Colonic mucosa (tissue), 4 donors: ENCODE results near the gene GID4. TPM values are rescaled to one million over a fixed set of nuclear protein-coding genes. Genes with fewer than 3 reads are reported as not detected.

Experiments used
- DNase-seq: peaks from one replicate; pipeline ENCODE4 v3.0.0-alpha.2; 2020
- H3K27ac ChIP-seq: fragments of 200-600 bp; one replicate; pipeline ENCODE4 v1.8.0; 2021
- H3K27me3 ChIP-seq: fragments of 200-600 bp; one replicate; pipeline ENCODE4 v1.8.0; 2021
- H3K36me3 ChIP-seq: fragments of 200-600 bp; one replicate; pipeline ENCODE4 v1.8.0; 2021
- H3K4me1 ChIP-seq: fragments of 200-600 bp; one replicate; pipeline ENCODE4 v1.8.0; 2021; ENCODE audit warnings: mild to moderate bottlenecking
- H3K4me3 ChIP-seq: fragments of 200-600 bp; one replicate; pipeline ENCODE4 v1.8.0; 2021
- H3K9ac ChIP-seq, 2 donors: one replicate each; pipeline ENCODE4 v1.7.0; 2013; ENCODE audit warnings: control low read depth in 2 of 2, low read depth in 2 of 2, low read length in 2 of 2
- H3K9me3 ChIP-seq: fragments of 200-600 bp; one replicate; pipeline ENCODE4 v1.8.0; 2021
- intact Hi-C: fragments of 100-400 bp; cut with DNase I; formaldehyde crosslinking; loops from one replicate; pipeline ENCODE4 v1.14.1; 2022
- total RNA-seq, 2 donors: library from RNA; stranded (reverse); fragmentation: NEBNext Ultra II Directional in 1 of 2; extraction: Animal tissue kit (Norgen Biotek cat#: 25700) in 1 of 2; gene quantifications; one replicate each; pipeline ENCODE4 v1.2.1, GENCODE V29; 2021
- TF ChIP-seq, protein P1 (sequence below): fragments of 200-600 bp; IDR thresholded peaks from one replicate; pipeline ENCODE4 v1.8.0; 2022; ENCODE audit warnings: antibody characterized with exemption, mild to moderate bottlenecking
- donor health status: healthy.
- donor health status: DM: no; HTN: no; CAD: no.
- donor health status: DM: no; HTN: no; CAD: no.

Gene GID4
- total RNA-seq: 1 to 10 TPM; 5.2 to 8.0 TPM

DNA sequence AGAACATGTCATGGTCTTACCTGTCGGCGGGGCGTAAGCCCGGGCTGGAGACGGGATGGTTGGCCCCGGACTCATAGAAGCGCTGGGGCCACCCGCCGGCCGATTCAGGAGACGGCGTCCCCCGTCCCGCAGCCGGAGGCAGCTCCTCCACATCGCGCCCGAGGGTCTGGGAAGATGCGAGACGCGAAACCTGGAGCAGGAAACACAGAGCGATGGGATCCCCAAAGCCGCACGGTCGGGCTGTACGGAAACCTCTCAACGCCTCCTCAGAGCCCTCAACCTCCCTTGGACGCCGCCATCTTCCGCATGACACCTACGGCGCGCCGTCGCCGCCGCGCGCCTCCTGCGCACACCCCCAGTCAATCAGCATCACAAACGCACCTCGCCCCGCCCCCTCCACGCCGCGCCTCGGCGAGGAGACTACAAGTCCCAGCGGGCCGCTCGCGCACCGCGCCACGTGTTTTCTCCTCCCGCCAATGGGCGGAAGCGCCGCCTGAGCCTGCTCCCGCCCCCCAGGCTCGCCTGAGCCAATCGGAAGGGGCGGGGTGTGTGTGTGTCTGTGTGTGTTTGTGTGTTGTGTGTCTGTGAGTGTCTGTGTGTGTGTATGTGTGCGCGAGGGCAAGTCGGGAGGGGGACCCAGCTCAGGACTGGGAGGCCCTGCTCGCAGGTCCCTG is at the start of gene GID4, which contains the start of gene ATPAF2:
GID4 (plus strand) TSS at position 548 of the 674 bp plus-strand sequence; CDS start at position 605, 57 bp downstream.
ATPAF2 (minus strand) TSS at position 308 of the 674 bp plus-strand sequence; CDS start at position 153, 155 bp downstream.
- H3K27ac ChIP-seq: peak within 1 kb of the TSS; percentile 60
- H3K4me1 ChIP-seq: peaks cover 10% of the 10 kb centered on the region
- TF ChIP-seq, protein P1, sequence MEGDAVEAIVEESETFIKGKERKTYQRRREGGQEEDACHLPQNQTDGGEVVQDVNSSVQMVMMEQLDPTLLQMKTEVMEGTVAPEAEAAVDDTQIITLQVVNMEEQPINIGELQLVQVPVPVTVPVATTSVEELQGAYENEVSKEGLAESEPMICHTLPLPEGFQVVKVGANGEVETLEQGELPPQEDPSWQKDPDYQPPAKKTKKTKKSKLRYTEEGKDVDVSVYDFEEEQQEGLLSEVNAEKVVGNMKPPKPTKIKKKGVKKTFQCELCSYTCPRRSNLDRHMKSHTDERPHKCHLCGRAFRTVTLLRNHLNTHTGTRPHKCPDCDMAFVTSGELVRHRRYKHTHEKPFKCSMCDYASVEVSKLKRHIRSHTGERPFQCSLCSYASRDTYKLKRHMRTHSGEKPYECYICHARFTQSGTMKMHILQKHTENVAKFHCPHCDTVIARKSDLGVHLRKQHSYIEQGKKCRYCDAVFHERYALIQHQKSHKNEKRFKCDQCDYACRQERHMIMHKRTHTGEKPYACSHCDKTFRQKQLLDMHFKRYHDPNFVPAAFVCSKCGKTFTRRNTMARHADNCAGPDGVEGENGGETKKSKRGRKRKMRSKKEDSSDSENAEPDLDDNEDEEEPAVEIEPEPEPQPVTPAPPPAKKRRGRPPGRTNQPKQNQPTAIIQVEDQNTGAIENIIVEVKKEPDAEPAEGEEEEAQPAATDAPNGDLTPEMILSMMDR: no peak
- peak within 1 kb of the TSS; percentile 79 to 84 for H3K9ac ChIP-seq
- DNase-seq: peak; percentile 100
- intact Hi-C loops: no loop called here
- H3K9me3 ChIP-seq: no peaks in the 10 kb centered on the region
- H3K4me3 ChIP-seq: peak within 1 kb of the TSS; percentile 84
- no peaks in the 10 kb centered on the region for H3K27me3 ChIP-seq
- H3K36me3 ChIP-seq: no peaks in the 10 kb centered on the region

DNA sequence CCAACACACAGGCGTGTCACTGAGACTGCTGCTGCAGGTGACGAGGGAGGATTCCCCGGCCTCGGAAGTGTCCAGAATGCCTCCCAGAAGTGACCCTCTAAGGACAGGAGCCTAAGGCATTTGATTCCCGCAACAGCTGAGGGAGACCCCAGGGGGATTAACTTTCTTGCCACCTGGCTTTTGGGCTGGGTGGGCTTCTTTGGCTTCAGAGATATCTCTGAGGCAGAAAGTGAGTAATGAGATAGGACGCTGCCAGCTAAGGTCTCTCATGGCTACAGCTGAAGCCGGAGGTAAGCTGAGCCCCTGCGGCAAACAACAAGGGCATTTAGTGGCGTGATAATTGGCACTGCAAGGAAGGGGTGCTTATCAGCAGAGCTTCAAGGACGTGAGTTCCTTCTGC is 49.6 kb upstream of the GID4 start:
- H3K27ac ChIP-seq: no peak overlapping the region
- H3K4me3 ChIP-seq: no peak overlapping the region
- no peaks in the 10 kb centered on the region for H3K27me3 ChIP-seq
- intact Hi-C loops: no loop called here
- H3K9ac ChIP-seq: no peak overlapping the region
- TF ChIP-seq, protein P1: no peak
- H3K4me1 ChIP-seq: no peaks in the 10 kb centered on the region
- H3K9me3 ChIP-seq: no peaks in the 10 kb centered on the region
- DNase-seq: no peak
- no peaks in the 10 kb centered on the region for H3K36me3 ChIP-seq

DNA sequence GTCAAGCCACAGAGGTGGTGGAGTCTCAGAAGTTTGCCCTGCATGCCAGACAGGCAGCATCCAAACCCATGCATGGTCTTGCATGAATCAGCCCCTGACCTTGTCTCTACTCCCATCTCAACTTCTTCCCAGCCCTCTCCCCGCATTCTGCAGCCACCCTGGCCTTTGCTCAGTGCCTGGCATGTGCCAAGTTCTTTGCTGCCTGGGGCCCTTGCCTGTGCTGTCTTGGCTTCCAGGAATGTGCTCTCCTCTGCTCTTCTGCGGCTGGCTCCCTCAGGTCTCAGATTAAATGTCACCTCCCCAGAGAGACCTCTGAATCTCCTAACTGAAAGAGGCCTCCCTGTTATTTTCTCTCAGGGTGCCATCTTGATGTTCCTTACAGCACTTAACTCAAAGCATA is 48.9 kb upstream of the GID4 start:
- no peak overlapping the region for H3K9ac ChIP-seq
- H3K4me3 ChIP-seq: no peak overlapping the region
- H3K27me3 ChIP-seq: no peaks in the 10 kb centered on the region
- DNase-seq: no peak
- H3K36me3 ChIP-seq: no peaks in the 10 kb centered on the region
- H3K9me3 ChIP-seq: no peaks in the 10 kb centered on the region
- intact Hi-C loops: no loop called here
- no peak overlapping the region for H3K27ac ChIP-seq
- TF ChIP-seq, protein P1: no peak
- no peaks in the 10 kb centered on the region for H3K4me1 ChIP-seq

DNA sequence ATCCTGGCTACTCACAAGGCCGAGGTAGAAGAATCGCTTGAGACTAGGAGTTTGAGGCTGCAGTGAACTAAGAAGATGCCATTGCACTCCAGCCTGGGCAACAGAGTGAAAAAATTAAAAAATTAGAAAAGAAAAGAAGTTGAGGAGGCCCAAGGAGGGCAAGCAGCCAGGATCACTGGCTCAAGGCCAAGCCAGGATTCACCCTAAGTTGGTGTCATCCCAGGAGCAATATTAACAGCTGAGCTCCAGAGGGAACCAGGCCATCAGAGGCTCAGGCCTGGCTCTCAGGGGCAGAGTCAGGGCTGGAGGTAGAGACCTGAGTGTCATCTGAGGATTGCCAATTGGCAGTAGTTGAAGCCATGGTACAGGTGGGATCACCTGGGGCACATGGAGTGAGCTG is 45.8 kb upstream of the GID4 start:
- intact Hi-C loops: no loop called here
- H3K9ac ChIP-seq: no peak overlapping the region

DNA sequence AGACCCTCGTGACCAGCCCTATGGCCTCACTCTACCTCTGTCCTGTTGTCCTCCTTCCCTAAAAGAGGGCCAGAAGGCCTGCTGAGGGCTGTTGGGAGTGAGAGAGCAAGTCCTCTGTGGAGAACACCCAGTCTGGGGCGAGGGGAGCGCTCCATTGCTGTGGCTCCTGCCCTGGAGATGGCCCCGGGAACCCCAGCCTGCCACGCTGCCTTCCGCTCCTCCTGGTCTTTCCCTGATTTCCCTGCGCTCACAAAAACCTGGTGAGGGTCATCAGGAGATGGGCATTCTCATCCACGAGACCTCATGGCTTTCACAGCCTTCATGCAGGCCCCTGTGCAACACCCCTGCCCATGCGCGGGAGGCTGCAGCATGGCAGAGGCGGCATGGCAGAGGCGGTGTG is 45.4 kb upstream of the GID4 start:
- no peaks in the 10 kb centered on the region for H3K36me3 ChIP-seq
- H3K4me1 ChIP-seq: no peaks in the 10 kb centered on the region
- H3K9ac ChIP-seq: no peak overlapping the region
- H3K27me3 ChIP-seq: no peaks in the 10 kb centered on the region
- H3K27ac ChIP-seq: no peak overlapping the region
- H3K4me3 ChIP-seq: no peak overlapping the region
- intact Hi-C loops: no loop called here
- no peak for DNase-seq
- no peaks in the 10 kb centered on the region for H3K9me3 ChIP-seq
- TF ChIP-seq, protein P1: no peak

More for the DNA sequence above, 45.8 kb upstream of the GID4 start:
- TF ChIP-seq, protein P1: no peak
- no peak overlapping the region for H3K4me3 ChIP-seq
- H3K27me3 ChIP-seq: no peaks in the 10 kb centered on the region
- H3K36me3 ChIP-seq: no peaks in the 10 kb centered on the region
- no peaks in the 10 kb centered on the region for H3K9me3 ChIP-seq
- no peaks in the 10 kb centered on the region for H3K4me1 ChIP-seq
- no peak for DNase-seq
- no peak overlapping the region for H3K27ac ChIP-seq
